ENCODE data around the gene ATPAF1.
"Not testable (repeated sequence)": the region's sequence is repeated elsewhere in the genome, so short reads cannot be mapped to it uniquely, and the experiment has no call there.

Gene ATPAF1

DNA sequence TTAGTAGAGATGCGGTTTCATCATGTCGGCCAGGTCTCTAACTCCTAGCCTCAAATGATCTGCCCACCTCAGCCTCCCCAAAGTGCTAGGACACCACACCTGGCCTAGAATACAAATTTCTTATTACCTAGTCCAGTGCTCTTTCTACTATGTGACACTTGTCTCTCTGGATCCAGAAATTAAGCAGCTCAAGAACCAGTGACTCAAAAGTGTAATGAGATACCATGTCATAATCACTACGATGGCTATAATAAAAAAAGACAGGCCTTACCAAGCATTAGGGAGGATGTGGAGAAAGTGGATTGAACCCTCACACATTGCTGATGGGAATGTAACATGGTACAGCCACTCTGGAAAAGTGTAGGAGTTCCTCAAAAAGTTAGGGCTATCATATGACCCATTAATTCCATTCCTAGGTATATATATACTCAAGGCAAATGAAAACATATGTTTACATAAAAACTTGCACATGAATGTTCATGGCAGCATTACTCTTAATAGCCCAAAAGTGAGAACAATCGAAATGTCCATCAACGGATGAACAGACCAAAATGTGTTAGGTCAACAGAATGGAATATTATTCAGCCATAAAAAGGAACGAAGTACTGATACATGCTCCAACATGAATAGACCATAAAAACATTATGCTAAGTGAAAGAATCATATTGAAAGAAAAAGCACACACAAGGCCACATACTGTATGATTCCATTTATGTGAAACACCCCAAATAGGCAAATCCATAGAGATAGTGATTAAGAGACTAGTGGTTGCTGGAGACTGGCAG lies 11.8 kb upstream of the ATPAF1 start:
- DNase-seq = no peak

DNA sequence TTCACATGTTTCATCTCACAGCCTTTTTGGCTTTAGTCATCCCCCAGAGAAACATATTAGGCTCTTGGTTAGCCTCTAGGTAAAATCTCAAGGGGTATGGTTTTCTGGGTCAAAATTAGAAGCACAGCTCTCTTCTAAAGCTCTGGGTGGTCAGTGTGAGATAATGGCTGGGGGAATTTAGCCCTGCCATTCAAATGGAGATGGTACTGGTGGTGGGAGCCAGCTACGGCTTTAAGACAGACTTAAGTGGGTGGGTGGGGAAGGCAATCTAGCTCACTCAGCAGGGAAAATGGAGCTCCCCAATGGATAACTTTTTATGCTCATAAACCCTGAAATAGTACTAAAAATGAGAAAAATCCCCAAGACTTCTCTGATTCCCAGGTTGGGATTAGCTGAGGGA lies 9.2 kb upstream of the ATPAF1 start:
- no peak for DNase-seq

DNA sequence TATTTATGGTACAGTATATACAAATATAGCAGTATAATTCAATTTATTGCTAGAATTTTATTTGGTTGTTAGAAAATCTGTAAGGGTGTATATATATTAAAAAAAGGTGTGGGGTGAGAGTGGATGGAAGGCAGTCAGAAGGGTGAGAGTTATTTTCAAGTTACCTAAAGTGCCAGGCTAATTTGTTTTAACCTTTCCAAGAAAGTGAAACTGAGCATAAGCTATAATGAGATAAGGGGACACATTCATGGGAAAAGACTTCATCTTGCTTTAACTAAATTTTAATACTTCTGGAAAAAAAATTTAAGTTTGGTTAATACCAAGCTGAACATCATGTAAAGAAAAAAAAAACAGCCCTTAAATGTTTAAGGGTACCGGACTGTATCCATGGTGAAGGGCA lies 8.4 kb upstream of the ATPAF1 start:
- DNase-seq = no peak

DNA sequence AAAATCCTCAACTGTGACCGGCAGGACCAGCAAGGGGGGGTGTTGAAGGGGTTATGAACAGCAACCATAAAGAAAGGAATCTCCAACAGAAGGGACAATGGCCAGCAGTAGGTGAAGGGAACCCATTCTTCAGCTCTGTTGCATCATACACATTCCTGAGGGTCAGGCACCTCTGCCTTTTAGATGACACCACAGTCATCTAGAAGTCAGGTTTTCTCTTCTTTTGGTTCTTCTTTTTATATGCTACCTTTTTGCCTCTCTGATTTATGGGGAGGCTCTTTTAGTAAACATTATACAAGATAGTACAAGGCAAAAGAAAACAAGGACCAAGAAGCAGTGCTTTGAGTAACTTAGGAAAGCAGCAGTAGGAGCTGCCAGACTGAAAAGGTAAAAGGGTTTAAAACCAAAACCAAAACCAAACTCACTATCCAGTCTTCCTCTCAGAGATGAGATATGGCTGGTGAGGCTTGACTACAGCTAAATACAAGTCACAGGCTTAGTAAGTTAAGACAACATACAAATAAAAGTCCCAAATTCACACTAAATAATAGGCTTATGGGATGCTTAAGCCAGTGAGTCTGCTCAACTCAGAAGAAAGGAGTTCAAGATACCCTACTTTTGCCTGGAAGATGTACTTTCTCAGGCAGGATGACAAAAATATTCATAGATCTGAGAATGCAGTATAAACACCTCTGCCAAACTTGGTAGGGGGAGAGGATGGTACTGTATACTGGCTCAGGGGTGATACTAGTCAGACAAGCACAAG lies 7.6 kb upstream of the ATPAF1 start:
- DNase-seq = no peak

DNA sequence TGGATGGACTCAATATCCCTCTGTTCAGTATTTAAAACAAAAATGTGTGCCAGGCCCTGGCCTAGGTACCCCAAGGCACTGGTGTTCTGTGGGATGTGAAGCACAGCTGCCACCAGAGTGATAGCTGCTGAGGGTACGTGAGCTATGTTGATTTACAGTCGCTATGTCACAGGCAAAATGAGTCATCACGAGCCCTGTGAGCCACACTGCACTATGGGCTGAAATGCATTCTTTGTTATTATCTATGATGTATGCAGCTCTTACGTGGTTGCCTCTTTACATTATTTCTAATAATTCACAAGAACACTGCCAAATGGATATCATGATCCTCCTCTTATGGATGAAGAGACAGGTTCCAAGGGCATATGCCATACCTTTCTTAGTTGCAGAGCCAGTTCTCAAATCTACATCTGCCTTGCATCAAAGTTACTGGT lies 5.6 kb upstream of the ATPAF1 start:
- DNase-seq = no peak

DNA sequence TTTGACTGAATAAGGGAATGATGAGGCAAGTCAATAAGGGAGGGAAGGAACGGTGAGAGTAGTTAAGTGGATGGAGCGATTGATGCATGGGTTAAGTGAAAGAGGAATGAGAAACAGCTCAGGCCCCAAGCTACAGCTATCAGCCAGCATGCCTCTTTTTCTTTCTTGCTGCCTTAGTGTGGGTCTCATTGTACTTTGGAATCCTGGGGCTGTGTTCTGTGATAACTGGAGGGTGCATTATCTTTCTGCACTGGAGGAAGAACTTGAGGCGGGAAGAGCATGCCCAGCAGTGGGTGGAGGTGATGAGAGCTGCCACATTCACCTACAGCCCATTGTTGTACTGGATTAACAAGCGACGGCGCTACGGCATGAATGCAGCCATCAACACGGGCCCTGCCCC lies 4.5 kb upstream of the ATPAF1 start:
- DNase-seq = no peak

DNA sequence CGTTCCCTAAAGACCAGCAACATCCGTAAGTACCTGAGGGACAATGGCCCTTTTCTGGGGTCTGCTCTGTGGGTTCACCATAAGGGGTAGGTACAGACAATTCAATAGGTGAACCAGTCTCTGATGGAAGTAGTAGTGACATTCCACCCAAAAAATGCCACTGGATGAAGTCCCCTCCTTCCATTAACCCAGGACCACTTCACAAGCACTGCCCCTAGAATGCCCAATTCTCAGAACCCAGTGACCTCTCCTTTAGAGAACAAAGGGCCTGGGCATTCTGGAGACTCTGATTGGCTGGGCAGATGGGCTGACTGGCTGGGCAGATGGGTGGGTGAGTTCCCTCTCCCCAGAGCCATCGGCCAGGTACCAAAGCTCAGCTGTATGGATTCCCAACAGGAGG lies 3.4 kb upstream of the ATPAF1 start, which contains the start of gene TEX38:
Gene TEX38 (plus strand): TSS at position 301 of the 400 bp plus-strand sequence. CDS start 81 bp downstream, at position 382.
- DNase-seq = no peak

DNA sequence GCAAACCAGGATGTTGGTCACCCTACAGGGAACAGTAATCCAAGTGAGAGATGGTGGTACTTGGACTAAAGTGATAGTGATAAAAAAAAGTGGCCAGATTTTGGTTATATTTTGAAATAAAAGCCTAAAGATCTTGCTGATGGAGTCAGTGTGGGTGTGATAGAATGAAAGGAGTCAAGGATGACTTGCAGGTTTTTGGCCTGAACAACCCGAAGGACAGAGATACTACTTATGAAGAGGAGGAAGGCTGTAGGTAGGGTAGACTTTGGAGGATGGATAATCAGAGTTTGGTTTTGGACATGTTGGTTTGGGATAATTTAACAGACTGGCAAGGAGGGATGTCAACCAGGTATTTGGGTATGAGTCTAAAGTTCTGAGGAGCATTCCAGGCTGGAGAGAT lies 2.0 kb upstream of the ATPAF1 start:
- no peak for DNase-seq

DNA sequence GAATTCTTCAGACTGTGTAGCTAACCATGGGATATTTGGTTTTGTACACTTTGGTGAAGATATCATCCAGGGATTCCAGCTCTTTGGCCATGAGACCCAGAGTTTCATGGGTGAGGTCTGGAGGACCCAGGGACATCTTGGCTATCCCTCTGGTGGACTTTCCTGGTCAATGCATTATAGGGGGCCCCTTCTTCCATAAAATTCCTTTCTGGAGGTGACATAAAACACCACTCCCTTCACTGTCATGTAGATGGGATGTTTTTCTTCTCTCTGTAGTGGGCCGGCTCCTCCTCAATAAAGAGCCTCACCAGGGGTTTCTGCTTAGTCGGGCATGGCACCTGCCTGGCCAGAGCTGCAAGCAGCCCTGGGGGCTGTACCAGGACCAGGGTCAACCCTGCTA lies 2.2 kb downstream of the ATPAF1 start:
- no peak for DNase-seq

DNA sequence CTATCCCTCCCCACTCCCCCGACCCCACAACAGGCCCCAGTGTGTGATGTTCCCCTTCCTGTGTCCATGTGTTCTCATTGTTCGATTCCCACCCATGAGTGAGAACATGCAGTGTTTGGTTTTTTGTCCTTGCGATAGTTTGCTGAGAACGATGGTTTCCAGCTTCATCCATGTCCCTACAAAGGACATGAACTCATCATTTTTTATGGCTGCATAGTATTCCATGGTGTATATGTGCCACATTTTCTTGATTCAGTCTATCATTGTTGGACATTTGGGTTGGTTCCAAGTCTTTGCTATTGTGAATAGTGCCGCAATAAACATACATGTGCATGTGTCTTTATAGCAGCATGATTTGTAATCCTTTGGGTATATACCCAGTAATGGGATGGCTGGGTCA lies 5.2 kb downstream of the ATPAF1 start:
- not testable (repeated sequence) for DNase-seq

DNA sequence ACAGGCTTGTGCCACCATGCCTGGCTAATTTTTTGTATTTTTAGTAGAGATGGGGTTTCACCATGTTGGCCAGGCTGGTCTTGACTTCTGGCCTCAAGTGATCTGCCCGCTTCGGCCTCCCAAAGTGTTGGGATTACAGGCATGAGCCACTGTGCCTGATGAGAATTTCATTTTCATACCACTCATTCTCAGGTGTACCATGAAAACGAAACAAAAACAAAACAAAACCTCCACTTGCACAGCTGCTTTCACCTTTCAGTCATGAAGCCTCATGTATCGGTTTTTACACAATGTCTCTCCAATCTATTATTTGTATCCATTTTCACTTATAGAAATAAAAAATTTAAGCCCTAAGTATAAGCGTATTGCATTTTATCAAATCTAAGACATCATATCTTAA lies 8.0 kb downstream of the ATPAF1 start:
- not testable (repeated sequence) for DNase-seq

DNA sequence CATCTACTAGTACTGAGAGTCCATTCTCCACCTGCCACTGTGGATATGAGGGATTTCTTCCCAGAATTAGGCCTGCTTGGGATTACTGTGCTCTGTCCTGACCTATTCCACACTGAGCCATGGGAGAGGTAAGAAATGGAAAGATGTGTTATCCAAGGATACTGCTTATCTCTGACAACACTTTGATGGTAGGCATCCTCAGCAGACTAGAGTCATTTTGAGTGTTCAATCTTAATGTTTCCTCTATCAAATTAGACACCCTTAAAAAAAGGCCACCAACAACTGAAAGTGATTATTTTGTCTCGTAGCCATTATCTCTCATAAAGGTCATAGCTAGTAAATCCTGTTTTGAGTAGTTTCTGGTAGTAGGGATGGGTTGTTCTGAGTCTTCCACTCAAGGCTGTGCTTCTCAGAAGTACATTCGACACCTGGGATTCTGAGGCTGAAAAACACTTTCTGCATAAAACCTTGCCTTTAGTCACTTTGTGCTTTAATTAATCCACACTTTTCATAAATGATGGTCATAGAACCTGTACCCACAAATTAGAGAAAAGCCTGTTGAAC lies 8.8 kb downstream of the ATPAF1 start:
- no peak for DNase-seq

DNA sequence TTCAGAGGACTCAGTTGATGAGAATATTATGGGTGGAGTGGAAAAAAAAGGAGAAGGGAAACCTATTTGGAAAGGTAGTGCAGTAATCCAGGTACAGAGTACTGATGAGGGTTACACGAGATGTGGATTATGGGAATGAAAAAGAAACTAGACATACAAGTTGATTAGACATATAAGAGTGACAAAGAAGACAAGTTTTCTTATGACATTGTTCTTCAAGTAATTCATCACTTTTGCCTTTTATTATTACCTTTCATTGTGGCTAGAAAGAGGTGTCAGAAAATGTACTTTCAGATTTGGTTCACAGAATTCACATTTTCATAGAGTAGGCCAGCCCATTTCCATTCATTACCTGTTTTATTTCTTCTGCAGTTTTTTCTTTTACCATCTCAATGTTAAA lies 10.4 kb downstream of the ATPAF1 start:
- no peak for DNase-seq

DNA sequence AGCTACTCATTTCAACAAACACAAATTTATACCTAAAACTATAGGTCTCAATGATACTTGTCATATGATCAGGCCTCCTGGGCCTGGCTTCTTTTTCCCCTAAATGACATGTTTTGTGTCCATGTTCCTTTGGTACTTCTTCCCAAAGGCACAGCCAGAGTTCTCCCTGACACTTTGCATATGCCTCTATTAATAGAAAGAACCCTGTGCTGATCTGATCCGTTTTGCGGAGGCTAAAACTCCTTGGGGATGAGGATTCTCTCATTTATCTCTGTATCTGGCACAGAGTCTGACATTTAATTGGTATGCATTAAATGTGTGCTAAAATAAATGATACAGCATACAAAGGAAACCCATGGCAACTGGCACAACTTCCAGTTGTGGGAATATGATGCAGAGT lies 11.5 kb downstream of the ATPAF1 start:
- DNase-seq = no peak

DNA sequence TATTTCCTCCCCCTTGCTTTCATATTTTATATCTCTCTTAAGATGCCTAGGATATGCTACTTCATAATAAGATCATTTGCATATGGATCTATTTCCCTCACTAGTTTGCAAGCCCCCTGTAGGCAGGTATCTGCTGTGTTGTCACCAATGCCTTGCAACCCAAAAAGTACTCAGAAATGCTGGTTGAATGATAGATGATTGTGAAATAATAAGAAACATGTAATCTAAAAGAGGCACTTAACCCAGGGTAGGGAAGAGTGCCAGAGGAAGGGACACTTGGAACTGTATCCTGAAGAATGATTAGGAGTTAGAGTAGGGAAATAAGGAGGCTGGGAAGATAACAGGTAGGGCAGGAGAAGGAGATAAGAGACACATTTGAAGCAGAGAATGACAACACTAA lies 12.3 kb downstream of the ATPAF1 start:
- no peak for DNase-seq

DNA sequence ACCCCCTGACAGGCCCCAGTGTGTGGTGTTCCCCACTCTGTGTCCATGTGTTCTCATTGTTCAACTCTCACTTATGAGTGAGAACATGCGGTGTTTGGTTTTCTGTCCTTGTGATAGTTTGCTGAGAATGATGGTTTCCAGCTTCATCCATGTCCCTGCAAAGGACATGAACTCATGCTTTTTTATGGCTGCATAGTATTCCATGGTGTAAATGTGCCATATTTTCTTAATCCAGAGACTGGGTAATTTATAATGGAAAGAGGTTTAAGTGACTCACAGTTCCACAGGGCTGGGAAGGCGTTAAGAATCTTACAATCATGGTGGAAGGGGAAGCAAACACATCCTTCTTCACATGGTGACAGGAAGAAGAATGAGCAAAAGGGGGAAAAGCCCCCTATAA lies 13.5 kb downstream of the ATPAF1 start:
- DNase-seq = not testable (repeated sequence)

DNA sequence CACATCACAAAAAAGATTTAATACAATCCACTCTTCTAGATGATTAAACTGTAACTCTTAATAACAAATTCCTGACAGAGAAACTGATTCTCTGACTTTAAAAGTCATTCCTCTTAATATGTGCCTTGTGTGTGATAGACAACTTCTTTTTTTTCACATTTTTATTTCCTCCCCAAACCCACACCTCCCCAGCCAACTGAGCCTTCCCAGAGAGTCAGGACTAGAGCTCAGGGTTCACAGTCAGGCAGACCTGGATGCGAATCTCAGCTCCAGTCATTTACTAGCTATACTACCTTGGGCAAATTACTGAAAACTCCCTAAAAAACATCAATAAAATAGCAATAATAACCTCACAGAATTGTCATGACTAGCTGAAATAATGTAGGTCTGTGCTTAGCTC lies 14.2 kb downstream of the ATPAF1 start:
- DNase-seq = no peak

DNA sequence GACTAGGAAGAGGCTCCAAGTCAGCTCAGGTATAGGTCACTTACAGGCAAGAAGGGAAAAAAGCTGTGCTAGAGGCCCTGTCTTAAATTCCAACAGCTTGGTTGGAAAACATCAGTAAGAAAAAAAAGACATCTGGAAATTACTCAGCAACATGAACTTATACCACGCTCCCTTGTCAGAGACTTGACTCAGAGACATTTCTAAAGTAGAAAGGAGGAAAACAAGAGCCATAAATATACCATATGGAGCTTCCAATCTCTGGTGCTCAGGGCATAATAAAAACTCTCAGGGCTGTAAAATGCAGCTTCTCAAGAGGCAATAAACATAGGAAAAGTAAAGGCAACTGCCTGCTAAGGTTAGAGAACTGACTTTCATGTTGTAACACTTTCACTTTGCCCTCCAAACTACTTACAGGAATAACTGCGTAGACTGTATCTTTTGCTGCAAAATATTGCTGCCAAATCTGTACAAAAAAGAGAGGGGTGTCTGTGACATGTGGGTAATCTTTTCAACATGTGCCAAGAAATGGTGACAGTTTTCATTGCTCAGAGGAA lies 14.7 kb downstream of the ATPAF1 start:
- no peak for DNase-seq

DNA sequence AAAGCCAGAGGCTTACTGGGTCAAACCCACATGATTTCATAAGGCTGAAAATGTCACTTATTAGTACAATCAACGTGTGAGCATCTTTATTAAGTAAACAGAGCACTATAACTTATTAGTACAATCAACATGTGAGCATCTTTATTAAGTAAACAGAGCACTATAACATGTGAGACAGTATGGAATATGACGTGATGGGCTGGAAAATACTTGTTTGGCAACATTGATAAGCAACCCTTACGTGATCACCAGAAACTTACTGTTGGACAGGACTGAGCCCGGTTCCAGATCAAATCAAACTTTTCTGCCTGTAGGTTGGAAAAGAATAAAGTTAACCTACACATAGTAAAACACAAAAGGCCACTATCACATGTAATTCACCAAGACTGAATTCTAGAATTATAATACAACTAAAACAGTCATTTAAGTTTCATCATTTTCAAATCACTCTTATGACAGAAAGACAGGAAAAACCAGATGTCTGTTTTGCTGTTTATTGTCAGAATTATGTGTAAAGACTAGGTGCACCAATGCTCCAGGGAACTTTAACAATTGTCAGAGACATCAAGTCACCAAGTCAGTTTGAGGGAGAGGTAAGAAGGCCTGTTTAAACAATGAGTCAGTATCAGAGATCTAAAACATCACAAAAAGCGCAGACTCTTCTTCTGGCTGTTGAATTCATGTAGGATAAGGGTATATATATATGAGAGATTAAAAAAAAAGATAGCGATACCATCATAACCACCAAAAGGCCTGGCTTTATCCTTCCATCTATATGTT lies 15.7 kb downstream of the ATPAF1 start:
- DNase-seq = no peak

DNA sequence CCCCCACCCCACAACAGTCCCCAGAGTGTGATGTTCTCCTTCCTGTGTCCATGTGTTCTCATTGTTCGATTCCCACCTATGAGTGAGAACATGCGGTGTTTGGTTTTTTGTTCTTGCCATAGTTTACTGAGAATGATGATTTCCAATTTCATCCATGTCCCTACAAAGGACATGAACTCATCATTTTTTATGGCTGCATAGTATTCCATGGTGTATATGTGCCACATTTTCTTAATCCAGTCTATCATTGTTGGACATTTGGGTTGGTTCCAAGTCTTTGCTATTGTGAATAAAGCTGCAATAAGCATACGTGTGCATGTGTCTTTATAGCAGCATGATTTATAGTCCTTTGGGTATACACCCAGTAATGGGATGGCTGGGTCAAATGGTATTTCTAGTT lies 17.0 kb downstream of the ATPAF1 start:
- DNase-seq = not testable (repeated sequence)

DNA sequence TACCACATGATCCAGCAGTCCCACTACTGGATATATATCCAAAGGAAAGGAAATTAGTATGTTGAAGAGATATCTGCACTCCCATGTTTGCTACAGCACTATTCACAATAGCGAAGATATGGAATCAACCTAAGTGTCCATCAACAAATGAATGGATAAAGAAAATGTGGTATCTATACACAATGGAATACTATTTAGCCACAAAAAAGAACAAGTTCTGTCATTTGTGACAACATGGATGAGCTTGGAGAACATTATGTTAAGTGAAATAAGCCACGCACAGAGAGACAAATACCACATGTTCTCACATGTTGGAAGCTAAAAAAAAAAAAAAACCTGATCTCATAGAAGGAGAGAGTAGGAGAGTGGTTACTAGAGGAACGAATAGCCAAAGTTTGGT lies 17.7 kb downstream of the ATPAF1 start:
- no peak for DNase-seq

DNA sequence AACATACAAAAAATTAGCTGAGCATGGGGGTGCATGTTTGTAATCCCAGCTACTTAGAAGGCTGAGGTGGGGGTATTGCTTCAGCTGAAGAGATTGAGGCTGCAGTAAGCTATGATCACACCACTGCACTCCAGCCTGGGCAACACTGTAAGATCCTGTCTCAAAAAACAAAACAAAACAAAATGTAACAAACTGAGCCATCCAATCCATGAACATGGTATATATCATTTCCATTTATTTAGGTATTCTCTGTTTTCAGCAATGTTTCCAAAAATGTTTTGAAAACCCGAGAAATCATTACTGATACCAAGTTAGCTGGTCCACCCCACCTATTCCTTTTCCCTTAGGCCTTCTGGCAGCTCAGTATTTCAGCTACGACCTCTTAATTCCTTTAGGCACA lies 18.4 kb downstream of the ATPAF1 start:
- DNase-seq = no peak

DNA sequence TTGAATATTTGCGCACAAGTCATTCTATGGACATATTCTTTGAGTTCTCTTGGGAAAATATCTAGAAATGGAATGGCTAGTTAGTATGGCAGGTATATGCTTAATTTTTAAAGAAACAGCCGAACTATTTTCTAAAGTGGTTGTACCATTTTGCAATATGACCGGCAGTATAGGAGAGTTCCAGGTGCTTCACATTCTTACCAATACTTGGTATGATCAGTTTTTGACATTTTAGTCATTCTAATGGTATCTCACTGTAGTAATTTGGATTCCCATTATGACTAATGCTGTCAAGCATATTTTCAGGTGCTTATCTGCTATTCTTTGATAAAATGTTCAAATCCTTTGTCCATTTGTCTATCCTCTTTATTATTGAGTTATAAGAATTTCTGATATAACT lies 20.6 kb downstream of the ATPAF1 start:
- no peak for DNase-seq
